GM21576 (cell line): ENCODE data around the gene CHCHD6.

ENCODE experiments used
- ATAC-seq: cut with Tn5 transposase; IDR thresholded peaks from one replicate; pipeline ENCODE4 v1.9.1; 2021; ENCODE audit warnings: mild to moderate bottlenecking, moderate library complexity; ENCODE audit not compliant: unreplicated experiment

The CHCHD6 gene

GRCh38 chr3:126889276-126890201 lies 185.5 kb downstream of the CHCHD6 start:
- ATAC-seq, result no peak

- no peak for ATAC-seq
Measured at GRCh38 chr3:126891141-126891540, 187.1 kb downstream of the CHCHD6 start.

- no peak for ATAC-seq
Measured at GRCh38 chr3:126891791-126892190, 187.8 kb downstream of the CHCHD6 start.

GRCh38 chr3:126893651-126894050 lies 189.6 kb downstream of the CHCHD6 start:
- no peak for ATAC-seq

GRCh38 chr3:126894475-126894874 lies 190.4 kb downstream of the CHCHD6 start:
- ATAC-seq, result no peak

GRCh38 chr3:126895178-126896066 lies 191.4 kb downstream of the CHCHD6 start:
- ATAC-seq, result no peak

- no peak for ATAC-seq
Measured at GRCh38 chr3:126896067-126896441, 192.0 kb downstream of the CHCHD6 start.

GRCh38 chr3:126896968-126897367 lies 192.9 kb downstream of the CHCHD6 start:
- no peak for ATAC-seq

- no peak for ATAC-seq
Measured at GRCh38 chr3:126897943-126898342, 193.9 kb downstream of the CHCHD6 start.

- no peak for ATAC-seq
Measured at GRCh38 chr3:126900859-126901540, 197.0 kb downstream of the CHCHD6 start.

GRCh38 chr3:126901631-126902030 lies 197.6 kb downstream of the CHCHD6 start:
- ATAC-seq, result no peak

- ATAC-seq, result no peak
Measured at GRCh38 chr3:126903521-126903920, 199.5 kb downstream of the CHCHD6 start.

GRCh38 chr3:126907557-126907956 lies 203.5 kb downstream of the CHCHD6 start:
- ATAC-seq, result no peak

- ATAC-seq, result no peak
Measured at GRCh38 chr3:126908752-126909275, 204.8 kb downstream of the CHCHD6 start.

GRCh38 chr3:126910231-126910630 lies 206.2 kb downstream of the CHCHD6 start:
- no peak for ATAC-seq

GRCh38 chr3:126911162-126912026 lies 207.4 kb downstream of the CHCHD6 start:
- peak; percentile 96 for ATAC-seq

- ATAC-seq, result no peak
Measured at GRCh38 chr3:126912027-126912422, 208.0 kb downstream of the CHCHD6 start.

- no peak for ATAC-seq
Measured at GRCh38 chr3:126912491-126913195, 208.6 kb downstream of the CHCHD6 start.

- ATAC-seq, result no peak
Measured at GRCh38 chr3:126913524-126913923, 209.5 kb downstream of the CHCHD6 start.
